ENCODE measurements around the gene PMEL. TPM values are rescaled to one million over a fixed set of nuclear protein-coding genes. Genes with fewer than 3 reads are reported as not detected.
"Not testable (repeated sequence)": the region's sequence is repeated elsewhere in the genome, so short reads cannot be mapped to it uniquely, and the experiment has no call there.

Gene PMEL
- total and polyA plus RNA-seq, 2 donors (not counting 1 experiment from before 2014, with no cell fraction given) = 0.50 to 0.84 TPM

GRCh38 chr12:55995366-55995765, 29.5 kb upstream of the PMEL start:
- no peak overlapping the region for H3K9ac ChIP-seq (ENCODE audit: insufficient read depth, low read length)
- H3K4me2 ChIP-seq (ENCODE audit: extremely low read depth, insufficient read depth, low read length) = no peak overlapping the region
- no peak overlapping the region for H2AFZ ChIP-seq (ENCODE audit: low read length)
- H3K79me2 ChIP-seq (ENCODE audit: control insufficient read depth, insufficient read depth, low read length) = peaks cover 2% of the 10 kb centered on the region
- H3K36me3 ChIP-seq (ENCODE audit: control insufficient read depth, insufficient read depth, low read length) = peaks cover 9% of the 10 kb centered on the region
- H3K4me3 ChIP-seq (replicated peaks in 1 of 4; ENCODE audit: control extremely low read depth in 1 of 4, insufficient read depth in 1 of 4, low read depth in 3 of 4, low read length in 4 of 4) = no peak overlapping the region
- no peak for TF ChIP-seq EZH2 (IDR thresholded peaks at IDR 0.05; ENCODE audit: low read length, missing control alignments)
- no peak for TF ChIP-seq CTCF (conservative IDR thresholded peaks at IDR 0.05 in 1 of 2, IDR thresholded peaks at IDR 0.05 in 1 of 2; ENCODE audit: low read depth in 1 of 2, low read length in 2 of 2)
- H3K4me1 ChIP-seq (ENCODE audit: control insufficient read depth, extremely low read depth, insufficient read depth, low read length) = no peaks in the 10 kb centered on the region
- DNase-seq (ENCODE audit: low read depth in 2 of 2) = no peak
- H4K20me1 ChIP-seq (ENCODE audit: control insufficient read depth, extremely low read depth, insufficient read depth, low read length) = no peaks in the 10 kb centered on the region
- H3K27me3 ChIP-seq (ENCODE audit: control insufficient read depth, insufficient read depth, low read length) = no peaks in the 10 kb centered on the region
- no peak overlapping the region for H3K27ac ChIP-seq (ENCODE audit: insufficient read depth, low read length)
- no peaks in the 10 kb centered on the region for H3K9me3 ChIP-seq (ENCODE audit: control insufficient read depth, insufficient read depth, low read depth, low read length)

GRCh38 chr12:55993230-55993853, 27.5 kb upstream of the PMEL start:
- Histone ChIP-seq H3K27me3 (ENCODE audit: control insufficient read depth, insufficient read depth, low read length) (no peaks in the 10 kb centered on the region), H3K4me2 (ENCODE audit: extremely low read depth, insufficient read depth, low read length) (no peak overlapping the region), H3K4me3 (replicated peaks in 1 of 4; ENCODE audit: control extremely low read depth in 1 of 4, insufficient read depth in 1 of 4, low read depth in 3 of 4, low read length in 4 of 4) (no peak overlapping the region), H3K9me3 (ENCODE audit: control insufficient read depth, insufficient read depth, low read depth, low read length) (no peaks in the 10 kb centered on the region), H3K36me3 (ENCODE audit: control insufficient read depth, insufficient read depth, low read length) (peaks cover 13% of the 10 kb centered on the region), H4K20me1 (ENCODE audit: control insufficient read depth, extremely low read depth, insufficient read depth, low read length) (no peaks in the 10 kb centered on the region), H3K27ac (ENCODE audit: insufficient read depth, low read length) (no peak overlapping the region), H3K79me2 (ENCODE audit: control insufficient read depth, insufficient read depth, low read length) (peaks cover 2% of the 10 kb centered on the region), H2AFZ (ENCODE audit: low read length) (no peak overlapping the region), H3K4me1 (ENCODE audit: control insufficient read depth, extremely low read depth, insufficient read depth, low read length) (no peaks in the 10 kb centered on the region), H3K9ac (ENCODE audit: insufficient read depth, low read length) (no peak overlapping the region)
- no peak for DNase-seq (ENCODE audit: low read depth in 2 of 2)
- TF ChIP-seq CTCF (conservative IDR thresholded peaks at IDR 0.05 in 1 of 2, IDR thresholded peaks at IDR 0.05 in 1 of 2; ENCODE audit: low read depth in 1 of 2, low read length in 2 of 2) (no peak), EZH2 (IDR thresholded peaks at IDR 0.05; ENCODE audit: low read length, missing control alignments) (no peak)

- no peaks in the 10 kb centered on the region for H4K20me1 ChIP-seq (ENCODE audit: control insufficient read depth, extremely low read depth, insufficient read depth, low read length)
- no peak overlapping the region for H2AFZ ChIP-seq (ENCODE audit: low read length)
- peaks cover 13% of the 10 kb centered on the region for H3K36me3 ChIP-seq (ENCODE audit: control insufficient read depth, insufficient read depth, low read length)
- H3K27me3 ChIP-seq (ENCODE audit: control insufficient read depth, insufficient read depth, low read length) = no peaks in the 10 kb centered on the region
- no peaks in the 10 kb centered on the region for H3K79me2 ChIP-seq (ENCODE audit: control insufficient read depth, insufficient read depth, low read length)
- DNase-seq (ENCODE audit: low read depth in 2 of 2) = no peak
- no peaks in the 10 kb centered on the region for H3K9me3 ChIP-seq (ENCODE audit: control insufficient read depth, insufficient read depth, low read depth, low read length)
- H3K27ac ChIP-seq (ENCODE audit: insufficient read depth, low read length) = no peak overlapping the region
- H3K9ac ChIP-seq (ENCODE audit: insufficient read depth, low read length) = no peak overlapping the region
- no peak overlapping the region for H3K4me3 ChIP-seq (replicated peaks in 1 of 4; ENCODE audit: control extremely low read depth in 1 of 4, insufficient read depth in 1 of 4, low read depth in 3 of 4, low read length in 4 of 4)
- H3K4me1 ChIP-seq (ENCODE audit: control insufficient read depth, extremely low read depth, insufficient read depth, low read length) = no peaks in the 10 kb centered on the region
- H3K4me2 ChIP-seq (ENCODE audit: extremely low read depth, insufficient read depth, low read length) = no peak overlapping the region
- TF ChIP-seq CTCF (conservative IDR thresholded peaks at IDR 0.05 in 1 of 2, IDR thresholded peaks at IDR 0.05 in 1 of 2; ENCODE audit: low read depth in 1 of 2, low read length in 2 of 2) = no peak
- TF ChIP-seq EZH2 (IDR thresholded peaks at IDR 0.05; ENCODE audit: low read length, missing control alignments) = no peak
Measured at GRCh38 chr12:55991110-55991509, 25.3 kb upstream of the PMEL start.

- H3K9ac ChIP-seq (ENCODE audit: insufficient read depth, low read length); H3K9me3 ChIP-seq (ENCODE audit: control insufficient read depth, insufficient read depth, low read depth, low read length); DNase-seq (ENCODE audit: low read depth in 2 of 2); H3K4me1 ChIP-seq (ENCODE audit: control insufficient read depth, extremely low read depth, insufficient read depth, low read length); H3K27me3 ChIP-seq (ENCODE audit: control insufficient read depth, insufficient read depth, low read length); H3K79me2 ChIP-seq (ENCODE audit: control insufficient read depth, insufficient read depth, low read length); H3K4me2 ChIP-seq (ENCODE audit: extremely low read depth, insufficient read depth, low read length); H3K4me3 ChIP-seq (replicated peaks in 1 of 4; ENCODE audit: control extremely low read depth in 1 of 4, insufficient read depth in 1 of 4, low read depth in 3 of 4, low read length in 4 of 4); H2AFZ ChIP-seq (ENCODE audit: low read length); H4K20me1 ChIP-seq (ENCODE audit: control insufficient read depth, extremely low read depth, insufficient read depth, low read length); H3K27ac ChIP-seq (ENCODE audit: insufficient read depth, low read length): not testable (repeated sequence)
- peaks cover 15% of the 10 kb centered on the region for H3K36me3 ChIP-seq (ENCODE audit: control insufficient read depth, insufficient read depth, low read length)
Measured at GRCh38 chr12:55985976-55986375, 20.1 kb upstream of the PMEL start.
